ENCODE data around the gene METTL27. TPM values are rescaled to one million over a fixed set of nuclear protein-coding genes. Genes with fewer than 3 reads are reported as not detected.
"Not testable (repeated sequence)": the region's sequence is repeated elsewhere in the genome, so short reads cannot be mapped to it uniquely, and the experiment has no call there.

METTL27 gene
- total RNA-seq, 4 donors from 2014 or later: 2.0 to 6.8 (median 2.9) TPM; not detected in 1

GRCh38 chr7:73799282-73800141 is 42.8 kb downstream of the METTL27 start:
- Histone ChIP-seq H3K27me3 (no peaks in the 10 kb centered on the region), H3K4me1 (no peaks in the 10 kb centered on the region), H3K4me3 (no peak overlapping the region), H3K36me3 (no peaks in the 10 kb centered on the region), H3K27ac (no peak overlapping the region), H3K9me3 (no peaks in the 10 kb centered on the region)
- TF ChIP-seq EP300 (IDR thresholded peaks at IDR 0.05) (no peak), POLR2A (IDR thresholded peaks at IDR 0.05) (no peak), POLR2AphosphoS5 (IDR thresholded peaks at IDR 0.05) (no peak)
- TF ChIP-seq, protein P1, sequence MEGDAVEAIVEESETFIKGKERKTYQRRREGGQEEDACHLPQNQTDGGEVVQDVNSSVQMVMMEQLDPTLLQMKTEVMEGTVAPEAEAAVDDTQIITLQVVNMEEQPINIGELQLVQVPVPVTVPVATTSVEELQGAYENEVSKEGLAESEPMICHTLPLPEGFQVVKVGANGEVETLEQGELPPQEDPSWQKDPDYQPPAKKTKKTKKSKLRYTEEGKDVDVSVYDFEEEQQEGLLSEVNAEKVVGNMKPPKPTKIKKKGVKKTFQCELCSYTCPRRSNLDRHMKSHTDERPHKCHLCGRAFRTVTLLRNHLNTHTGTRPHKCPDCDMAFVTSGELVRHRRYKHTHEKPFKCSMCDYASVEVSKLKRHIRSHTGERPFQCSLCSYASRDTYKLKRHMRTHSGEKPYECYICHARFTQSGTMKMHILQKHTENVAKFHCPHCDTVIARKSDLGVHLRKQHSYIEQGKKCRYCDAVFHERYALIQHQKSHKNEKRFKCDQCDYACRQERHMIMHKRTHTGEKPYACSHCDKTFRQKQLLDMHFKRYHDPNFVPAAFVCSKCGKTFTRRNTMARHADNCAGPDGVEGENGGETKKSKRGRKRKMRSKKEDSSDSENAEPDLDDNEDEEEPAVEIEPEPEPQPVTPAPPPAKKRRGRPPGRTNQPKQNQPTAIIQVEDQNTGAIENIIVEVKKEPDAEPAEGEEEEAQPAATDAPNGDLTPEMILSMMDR (IDR thresholded peaks at IDR 0.05): no peak
- peak in 1 of 2 donors; percentile 15 for DNase-seq (ENCODE audit: low spot score in 2 of 2)
- WGBS: 70% methylated on average over 10 of the region's 10 CpGs

GRCh38 chr7:73797176-73797575 is 45.1 kb downstream of the METTL27 start:
- peak; percentile 17 to 32 for DNase-seq (ENCODE audit: low spot score in 2 of 2)
- not testable (repeated sequence) for H3K9me3 ChIP-seq, H3K36me3 ChIP-seq, H3K27me3 ChIP-seq, H3K4me1 ChIP-seq, H3K27ac ChIP-seq, H3K4me3 ChIP-seq
- no CpG with 5 or more reads among the region's 34 CpGs for WGBS

- not testable (repeated sequence) for DNase-seq (ENCODE audit: low spot score in 2 of 2); H3K36me3 ChIP-seq; H3K27me3 ChIP-seq; H3K4me3 ChIP-seq; H3K9me3 ChIP-seq; H3K4me1 ChIP-seq; H3K27ac ChIP-seq
- 77% methylated on average over 5 of the region's 6 CpGs for WGBS
These were observed 45.7 kb downstream of the METTL27 start for GRCh38 chr7:73796656-73797055.

GRCh38 chr7:73795188-73795587 is 47.1 kb downstream of the METTL27 start:
- H3K27me3 ChIP-seq; H3K4me1 ChIP-seq; H3K9me3 ChIP-seq; H3K36me3 ChIP-seq; DNase-seq (ENCODE audit: low spot score in 2 of 2); H3K27ac ChIP-seq; H3K4me3 ChIP-seq: not testable (repeated sequence)

DNA sequence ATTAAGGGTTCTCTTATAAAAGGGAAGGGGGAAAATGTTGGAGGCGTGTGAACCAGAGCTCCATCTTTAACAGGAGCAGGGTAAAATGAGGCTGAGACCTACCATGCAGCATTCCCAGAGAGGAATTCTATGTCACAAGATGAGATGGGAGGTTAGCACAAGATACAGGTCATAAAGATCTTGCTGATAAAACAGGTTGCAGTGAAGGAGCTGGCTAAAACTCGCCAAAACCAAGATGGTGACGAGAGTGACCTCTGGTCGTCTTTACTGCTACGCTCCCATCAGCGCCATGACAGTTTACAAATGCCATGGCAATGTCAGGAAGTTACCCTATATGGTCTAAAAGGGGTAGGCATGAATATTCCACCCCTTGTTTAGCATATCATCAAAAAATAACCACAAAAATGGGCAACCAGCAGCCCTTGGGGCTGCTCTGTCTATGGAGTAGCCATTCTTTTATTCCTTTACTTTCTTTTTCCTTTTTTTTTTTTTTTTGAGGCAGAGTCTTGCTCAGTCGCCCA is 51.1 kb downstream of the METTL27 start:
- H3K4me1 ChIP-seq, H3K4me3 ChIP-seq, H3K36me3 ChIP-seq, H3K27ac ChIP-seq, H3K27me3 ChIP-seq, H3K9me3 ChIP-seq: not testable (repeated sequence)
- peak; percentile 4 to 11 for DNase-seq (ENCODE audit: low spot score in 2 of 2)
- WGBS: 88% methylated on average over 7 of the region's 7 CpGs

DNA sequence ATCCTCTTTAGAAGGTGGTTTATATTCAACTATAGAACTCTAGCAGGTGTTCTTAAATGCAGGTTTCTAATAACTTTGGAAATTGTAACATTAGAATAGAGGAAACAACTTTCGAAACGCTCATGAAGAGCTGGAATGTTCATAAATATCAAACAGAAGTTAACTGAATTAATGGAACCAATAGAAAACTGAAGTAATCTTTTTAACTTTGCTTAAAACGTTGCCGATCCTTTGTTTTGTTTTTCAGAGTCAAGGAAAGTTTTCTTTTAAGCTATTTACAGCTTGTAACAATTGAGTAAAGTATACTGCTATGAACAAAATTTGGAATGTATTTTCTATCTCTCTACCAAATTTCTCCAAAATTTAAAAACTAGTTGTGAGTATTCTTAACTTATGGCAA is 53.3 kb downstream of the METTL27 start:
- H3K4me3 ChIP-seq: no peak overlapping the region
- no peaks in the 10 kb centered on the region for H3K4me1 ChIP-seq
- 86% methylated on average over 4 of the region's 4 CpGs for WGBS
- no peak overlapping the region for H3K27ac ChIP-seq
- H3K27me3 ChIP-seq: no peaks in the 10 kb centered on the region
- no peak for DNase-seq (ENCODE audit: low spot score in 2 of 2)
- no peak for TF ChIP-seq POLR2A (IDR thresholded peaks at IDR 0.05)
- no peaks in the 10 kb centered on the region for H3K9me3 ChIP-seq
- no peaks in the 10 kb centered on the region for H3K36me3 ChIP-seq

- H3K4me1 ChIP-seq, H3K9me3 ChIP-seq, H3K27me3 ChIP-seq, H3K4me3 ChIP-seq, H3K36me3 ChIP-seq, H3K27ac ChIP-seq: not testable (repeated sequence)
- WGBS: 90% methylated on average over 1 of the region's 1 CpG
- peak in 1 of 2 donors; percentile 2 for DNase-seq (ENCODE audit: low spot score in 2 of 2)
These were observed 54.6 kb downstream of the METTL27 start for GRCh38 chr7:73787786-73788048.

GRCh38 chr7:73786588-73786987 is 55.7 kb downstream of the METTL27 start:
- Histone ChIP-seq H3K9me3 (no peaks in the 10 kb centered on the region), H3K4me3 (no peak overlapping the region), H3K4me1 (no peaks in the 10 kb centered on the region), H3K27ac (no peak overlapping the region), H3K36me3 (no peaks in the 10 kb centered on the region), H3K27me3 (no peaks in the 10 kb centered on the region)
- 85% methylated on average over 1 of the region's 1 CpG for WGBS
- peak in 1 of 2 donors; percentile 8 for DNase-seq (ENCODE audit: low spot score in 2 of 2)
- no peak for TF ChIP-seq POLR2AphosphoS5 (IDR thresholded peaks at IDR 0.05)
- TF ChIP-seq, protein P1 (IDR thresholded peaks at IDR 0.05): no peak
- TF ChIP-seq POLR2A (IDR thresholded peaks at IDR 0.05): no peak
- no peak for TF ChIP-seq EP300 (IDR thresholded peaks at IDR 0.05)

Other genes with a start within 250 kb of the METTL27 start
- gene MLXIPL, start 218.0 kb downstream of the METTL27 start, total RNA-seq: 1 to 10 TPM; 1.9 to 9.3 (median 2.7) TPM
- 1 to 10 TPM; 1.9 to 3.5 (median 2.1) TPM for gene VPS37D, start 174.7 kb downstream of the METTL27 start, total RNA-seq
- gene DNAJC30, start 159.1 kb downstream of the METTL27 start, total RNA-seq: 1 to 10 TPM; 4.4 to 4.9 (median 4.8) TPM
- gene BUD23, start 158.9 kb downstream of the METTL27 start, total RNA-seq: 10 to 100 TPM; 48.1 to 65.8 (median 53.8) TPM
- 1 to 10 TPM; 3.3 to 6.0 (median 4.3) TPM for gene STX1A, start 122.8 kb downstream of the METTL27 start, total RNA-seq
- gene ABHD11, start 103.7 kb downstream of the METTL27 start, total RNA-seq: 10 to 100 TPM; 15.2 to 39.4 (median 23.7) TPM
- gene CLDN3, start 72.2 kb downstream of the METTL27 start, total RNA-seq: 10 to 100 TPM in 2 of 4 donors, 1 to 10 TPM in 2; 4.6 to 19.4 (median 12.0) TPM
- gene CLDN4, start 11.5 kb downstream of the METTL27 start, total RNA-seq: 100 to 1,000 TPM in 3 of 4 donors, 10 to 100 TPM in 1; 82.6 to 389 (median 254) TPM
- gene TMEM270, start 18.6 kb upstream of the METTL27 start, total RNA-seq: not detected
- gene ELN, start 185.7 kb upstream of the METTL27 start, total RNA-seq: 10 to 100 TPM in 3 of 4 donors, 1 to 10 TPM in 1; 7.7 to 30.7 (median 25.1) TPM
- gene LIMK1, start 241.3 kb upstream of the METTL27 start, total RNA-seq: 10 to 100 TPM; 12.8 to 21.5 (median 17.2) TPM

Data from suprapubic skin (tissue), 4 donors.